B cell (primary cell): Measurements from ENCODE around the gene RGS7. TPM values are rescaled to one million over a fixed set of nuclear protein-coding genes. Genes with fewer than 3 reads are reported as not detected.

Experiments
- ATAC-seq: fragments of 200-7000 bp; cut with Tn5 transposase; one replicate; pipeline ENCODE4 v1.10.0; 2021; ENCODE audit warnings: low read depth, mild to moderate bottlenecking, moderate number of reproducible peaks, moderate library complexity
- CTCF ChIA-PET: fragments of 350-600 bp; sonication (Branson Sonifier 250); formaldehyde crosslinking; loops from one replicate; lab custom pipeline; 2021; ENCODE audit warnings: antibody characterized with exemption, inconsistent platforms; lab: Charles Lee
- POLR2A ChIA-PET: fragments of 350-600 bp; sonication (Branson Sonifier 250); formaldehyde crosslinking; loops from one replicate; lab custom pipeline; 2021; ENCODE audit warnings: antibody characterized with exemption; lab: Charles Lee
- DNase-seq: peaks from one replicate; pipeline ENCODE4 v3.0.0; 2013
- H2AFZ ChIP-seq: 2 replicates; pipeline ENCODE4 v1.6.1; 2012; ENCODE audit warnings: mild to moderate bottlenecking, low read depth, low read length; ENCODE audit not compliant: insufficient read depth, poor library complexity, severe bottlenecking
- H3K27ac ChIP-seq, 2 donors: 1 replicate in 1 of 2; 2 replicates in 1 of 2; pipeline ENCODE4 v1.5.1; 2012 to 2013; ENCODE audit warnings: low read length in 2 of 2, mild to moderate bottlenecking in 2 of 2, moderate library complexity in 1 of 2
- H3K27me3 ChIP-seq, 4 experiments: fragments of 200-600 bp in 1 of 4; sonication (generic) in 1 of 4; replicated peaks in 1 of 4; 1 replicate in 2 of 4; 2 replicates in 2 of 4; pipeline versions ENCODE4 v1.6.1 to v1.7.0; 2013 to 2016; ENCODE audit warnings: low read length in 3 of 4, mild to moderate bottlenecking in 2 of 4, mixed read lengths in 1 of 4, moderate library complexity in 1 of 4; ENCODE audit not compliant: insufficient read depth in 4 of 4, control insufficient read depth in 3 of 4; ENCODE audit errors: control extremely low read depth in 1 of 4
- H3K36me3 ChIP-seq, 2 experiments: replicated peaks in 1 of 2; 1 replicate in 1 of 2; 2 replicates in 1 of 2; pipeline versions ENCODE4 v1.6.1 to v1.7.1; 2013; ENCODE audit warnings: low read length in 1 of 2; ENCODE audit not compliant: insufficient read depth in 2 of 2, control insufficient read depth in 1 of 2; ENCODE audit errors: control extremely low read depth in 1 of 2, extremely low read depth in 1 of 2
- H3K4me1 ChIP-seq, 2 donors: fragments of 200-600 bp in 1 of 2; sonication (generic) in 1 of 2; 1 replicate in 1 of 2; 2 replicates in 1 of 2; pipeline versions ENCODE4 v1.5.1 to v1.6.1; 2013 to 2017; ENCODE audit warnings: low read length in 2 of 2; ENCODE audit not compliant: control insufficient read depth in 2 of 2, insufficient read depth in 2 of 2
- H3K4me2 ChIP-seq: replicated peaks from 2 replicates; pipeline ENCODE3; 2012; ENCODE audit warnings: mild to moderate bottlenecking, low read depth, low read length; ENCODE audit not compliant: poor library complexity, severe bottlenecking
- H3K4me3 ChIP-seq, 5 experiments: fragments of 200-600 bp in 1 of 5; sonication (generic) in 1 of 5; 1 replicate in 3 of 5; 2 replicates in 2 of 5; pipeline versions ENCODE4 v1.5.1 to v1.7.0; 2011 to 2016; ENCODE audit warnings: low read length in 4 of 5, mild to moderate bottlenecking in 4 of 5, low read depth in 2 of 5, control low read depth in 1 of 5, moderate library complexity in 1 of 5; ENCODE audit not compliant: insufficient read depth in 1 of 5; ENCODE audit errors: control extremely low read depth in 1 of 5, extremely low read depth in 1 of 5
- H3K79me2 ChIP-seq: fragments of 200-600 bp; sonication (generic); one replicate; pipeline ENCODE4 v1.6.0; 2016; ENCODE audit warnings: low read length; ENCODE audit not compliant: control insufficient read depth, insufficient read depth
- H3K9ac ChIP-seq: fragments of 200-600 bp; sonication (generic); 2 replicates; pipeline ENCODE4 v1.6.1; 2017; ENCODE audit warnings: mild to moderate bottlenecking, low read length, moderate library complexity
- H3K9me3 ChIP-seq, 3 donors: one replicate each; pipeline versions ENCODE4 v1.6.1 to v1.7.1; 2013; ENCODE audit warnings: low read length in 2 of 3; ENCODE audit not compliant: control insufficient read depth in 2 of 3, insufficient read depth in 1 of 3; ENCODE audit errors: control extremely low read depth in 1 of 3
- H4K20me1 ChIP-seq: 2 replicates; pipeline ENCODE4 v1.6.0; 2012; ENCODE audit warnings: mild to moderate bottlenecking, low read length; ENCODE audit not compliant: insufficient read depth, control insufficient read depth, poor library complexity, severe bottlenecking
- H3K27ac Mint-ChIP-seq: one replicate; pipeline ENCODE4 v1.8.0; 2021; ENCODE audit warnings: mixed read lengths
- H3K27me3 Mint-ChIP-seq: one replicate; pipeline ENCODE4 v1.8.0; 2021; ENCODE audit warnings: mixed read lengths
- H3K4me1 Mint-ChIP-seq: one replicate; pipeline ENCODE4 v1.8.0; 2021; ENCODE audit warnings: mixed read lengths
- H3K4me3 Mint-ChIP-seq: one replicate; pipeline ENCODE4 v1.8.0; 2021; ENCODE audit warnings: mixed read lengths
- H3K9me3 Mint-ChIP-seq: one replicate; pipeline ENCODE4 v1.8.0; 2022; ENCODE audit warnings: mixed read lengths; ENCODE audit not compliant: insufficient read depth
- EZH2 ChIP-seq: IDR thresholded peaks from 2 replicates; pipeline ENCODE4 v1.6.1; 2012; ENCODE audit warnings: borderline replicate concordance, low read depth, mild to moderate bottlenecking, moderate library complexity, low read length; ENCODE audit not compliant: insufficient read depth, poor library complexity, severe bottlenecking
- WGBS: methylation state at CpG from one replicate; pipeline ENCODE4 v1.1.5; 2013; ENCODE audit warnings: missing lambda C conversion rate; ENCODE audit not compliant: insufficient coverage; 5-methylcytosine and 5-hydroxymethylcytosine counted together
- intact Hi-C: fragments of 100-400 bp; cut with micrococcal nuclease; formaldehyde crosslinking; loops from one replicate; pipeline ENCODE4 v1.10.0; 2022
- polyA plus RNA-seq: library from polyadenylated mRNA; depleted of rRNA; stranded (reverse); fragments of >200 nt; gene quantifications from 2 replicates; pipeline ENCODE4 v1.2.3, GENCODE V29; 2012
- total RNA-seq, 2 donors: library from RNA; stranded (reverse); fragments of 120-200 nt in 1 of 2; gene quantifications; 1 replicate in 1 of 2; 2 replicates in 1 of 2; pipeline versions ENCODE4 v1.2.3 to v1.2.4, GENCODE V29; 2013 to 2022
- TF ChIP-seq, protein P1 (sequence below): fragments of 200-600 bp; IDR thresholded peaks from one replicate; pipeline ENCODE4 v1.8.0; 2022; ENCODE audit warnings: antibody characterized with exemption, mild to moderate bottlenecking

RGS7 gene
- total and polyA plus RNA-seq, 2 donors (not counting 1 experiment from before 2014, with no cell fraction given): 0.15 to 1.8 TPM

DNA sequence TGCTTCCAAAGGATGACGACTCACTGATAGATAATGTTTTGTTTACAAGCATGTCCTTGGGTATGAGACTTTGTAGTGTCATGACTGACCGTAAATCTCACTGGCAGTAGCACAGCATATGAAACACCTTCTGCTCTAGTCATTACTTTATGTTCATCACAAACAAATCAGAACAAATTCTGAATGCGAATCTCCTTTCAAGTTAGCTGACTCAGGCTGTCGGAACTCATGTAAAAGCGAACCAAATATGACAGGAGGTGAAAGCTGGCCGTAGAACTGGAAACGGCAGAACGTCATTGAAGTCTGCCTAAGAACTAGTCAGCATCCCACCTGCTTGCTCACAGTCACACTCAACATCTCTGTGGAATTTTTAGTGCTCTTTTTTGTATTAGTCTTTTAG, 143.9 kb downstream of the RGS7 start:
- no peaks in the 10 kb centered on the region for H3K36me3 ChIP-seq
- TF ChIP-seq, protein P1, sequence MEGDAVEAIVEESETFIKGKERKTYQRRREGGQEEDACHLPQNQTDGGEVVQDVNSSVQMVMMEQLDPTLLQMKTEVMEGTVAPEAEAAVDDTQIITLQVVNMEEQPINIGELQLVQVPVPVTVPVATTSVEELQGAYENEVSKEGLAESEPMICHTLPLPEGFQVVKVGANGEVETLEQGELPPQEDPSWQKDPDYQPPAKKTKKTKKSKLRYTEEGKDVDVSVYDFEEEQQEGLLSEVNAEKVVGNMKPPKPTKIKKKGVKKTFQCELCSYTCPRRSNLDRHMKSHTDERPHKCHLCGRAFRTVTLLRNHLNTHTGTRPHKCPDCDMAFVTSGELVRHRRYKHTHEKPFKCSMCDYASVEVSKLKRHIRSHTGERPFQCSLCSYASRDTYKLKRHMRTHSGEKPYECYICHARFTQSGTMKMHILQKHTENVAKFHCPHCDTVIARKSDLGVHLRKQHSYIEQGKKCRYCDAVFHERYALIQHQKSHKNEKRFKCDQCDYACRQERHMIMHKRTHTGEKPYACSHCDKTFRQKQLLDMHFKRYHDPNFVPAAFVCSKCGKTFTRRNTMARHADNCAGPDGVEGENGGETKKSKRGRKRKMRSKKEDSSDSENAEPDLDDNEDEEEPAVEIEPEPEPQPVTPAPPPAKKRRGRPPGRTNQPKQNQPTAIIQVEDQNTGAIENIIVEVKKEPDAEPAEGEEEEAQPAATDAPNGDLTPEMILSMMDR: no peak
- no peak for TF ChIP-seq EZH2
- no peak overlapping the region for H3K4me3 Mint-ChIP-seq
- H3K9ac ChIP-seq: no peak overlapping the region
- POLR2A ChIA-PET: no interaction called here
- H3K27ac Mint-ChIP-seq: no peak overlapping the region
- no peaks in the 10 kb centered on the region for H3K79me2 ChIP-seq
- H3K9me3 ChIP-seq: peaks cover 0 to 2% (median 0%) of the 10 kb centered on the region in 3 donors
- H3K27me3 ChIP-seq: no peaks in the 10 kb centered on the region
- H3K4me1 ChIP-seq: no peaks in the 10 kb centered on the region
- intact Hi-C loops: no loop called here
- DNase-seq (no peak), ATAC-seq (no peak)
- 87% methylated on average over 7 of the region's 8 CpGs for WGBS
- CTCF ChIA-PET: no interaction called here
- no peaks in the 10 kb centered on the region for H4K20me1 ChIP-seq
- H3K4me3 ChIP-seq: no peak overlapping the region
- no peaks in the 10 kb centered on the region for H3K4me1 Mint-ChIP-seq
- H3K27me3 Mint-ChIP-seq: no peaks in the 10 kb centered on the region
- H2AFZ ChIP-seq: no peak overlapping the region
- no peaks in the 10 kb centered on the region for H3K9me3 Mint-ChIP-seq
- no peak overlapping the region for H3K4me2 ChIP-seq
- H3K27ac ChIP-seq: no peak overlapping the region

DNA sequence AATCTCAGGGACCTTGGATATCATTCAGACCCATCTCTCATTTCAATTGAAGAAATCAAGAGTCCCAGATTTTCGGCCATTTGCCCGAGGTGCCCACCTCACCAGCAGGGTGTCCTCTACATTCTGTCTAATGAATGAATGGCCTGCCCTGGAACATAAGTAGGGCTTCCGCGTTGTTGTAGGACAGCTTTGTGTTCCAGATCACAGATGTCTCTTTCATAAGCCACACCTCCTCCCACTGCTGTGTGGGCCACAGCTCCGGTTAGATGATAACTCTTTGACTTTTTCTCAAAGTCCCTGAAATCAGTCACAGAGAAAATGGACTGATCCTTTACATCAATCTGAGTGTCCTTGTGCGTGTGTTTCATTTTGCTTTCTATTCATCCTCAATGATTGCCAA, 144.4 kb downstream of the RGS7 start:
- ATAC-seq (no peak), DNase-seq (no peak)
- H3K9me3 ChIP-seq: peaks cover 0 to 6% (median 0%) of the 10 kb centered on the region in 3 donors
- no peak overlapping the region for H3K9ac ChIP-seq
- no peaks in the 10 kb centered on the region for H3K9me3 Mint-ChIP-seq
- no peak for TF ChIP-seq EZH2
- TF ChIP-seq, protein P1: no peak
- POLR2A ChIA-PET: no interaction called here
- no peaks in the 10 kb centered on the region for H3K36me3 ChIP-seq
- H2AFZ ChIP-seq: no peak overlapping the region
- 93% methylated on average over 6 of the region's 6 CpGs for WGBS
- H3K4me1 ChIP-seq: no peaks in the 10 kb centered on the region
- no peaks in the 10 kb centered on the region for H3K27me3 ChIP-seq
- H3K27ac ChIP-seq: no peak overlapping the region
- no peak overlapping the region for H3K4me2 ChIP-seq
- H3K27ac Mint-ChIP-seq: no peak overlapping the region
- no peaks in the 10 kb centered on the region for H3K79me2 ChIP-seq
- H3K4me3 Mint-ChIP-seq: no peak overlapping the region
- CTCF ChIA-PET: no interaction called here
- no peaks in the 10 kb centered on the region for H3K4me1 Mint-ChIP-seq
- H3K27me3 Mint-ChIP-seq: no peaks in the 10 kb centered on the region
- no peaks in the 10 kb centered on the region for H4K20me1 ChIP-seq
- intact Hi-C loops: no loop called here
- H3K4me3 ChIP-seq: no peak overlapping the region
